Measurements from ENCODE around the gene SFXN2.
A peak's percentile ranks its signal among the peaks of the same experiment; 100 is the strongest.
"Not testable (repeated sequence)": the region's sequence is repeated elsewhere in the genome, so short reads cannot be mapped to it uniquely, and the experiment has no call there.

Gene SFXN2

GRCh38 chr10:102714621-102715455, at the start of gene SFXN2:
Gene SFXN2, plus strand, starts transcription at chr10:102714636. Its CDS starts 12,001 bp downstream, at chr10:102726637.
- peak; percentile 15 for DNase-seq (ENCODE audit: low read depth)

- DNase-seq (ENCODE audit: low read depth) = no peak
These were observed 48.4 kb upstream of the SFXN2 start for GRCh38 chr10:102665904-102666509.

- not testable (repeated sequence) for DNase-seq (ENCODE audit: low read depth)
These were observed 47.0 kb upstream of the SFXN2 start for GRCh38 chr10:102667411-102667810.

- DNase-seq (ENCODE audit: low read depth) = no peak
These were observed 45.9 kb upstream of the SFXN2 start for GRCh38 chr10:102668326-102669107.

- no peak for DNase-seq (ENCODE audit: low read depth)
These were observed 45.0 kb upstream of the SFXN2 start for GRCh38 chr10:102669206-102670064.

GRCh38 chr10:102670065-102670670, 44.3 kb upstream of the SFXN2 start:
- DNase-seq (ENCODE audit: low read depth) = no peak

- no peak for DNase-seq (ENCODE audit: low read depth)
These were observed 43.5 kb upstream of the SFXN2 start for GRCh38 chr10:102670871-102671434.

GRCh38 chr10:102673236-102673818, 41.1 kb upstream of the SFXN2 start:
- DNase-seq (ENCODE audit: low read depth) = no peak

- peak; percentile 52 for DNase-seq (ENCODE audit: low read depth)
These were observed 40.5 kb upstream of the SFXN2 start for GRCh38 chr10:102673819-102674511.

- DNase-seq (ENCODE audit: low read depth) = no peak
These were observed 39.9 kb upstream of the SFXN2 start for GRCh38 chr10:102674566-102674965.

GRCh38 chr10:102675011-102675665, 39.3 kb upstream of the SFXN2 start:
- no peak for DNase-seq (ENCODE audit: low read depth)

- DNase-seq (ENCODE audit: low read depth) = no peak
These were observed 38.5 kb upstream of the SFXN2 start for GRCh38 chr10:102675666-102676533.

- no peak for DNase-seq (ENCODE audit: low read depth)
These were observed 37.7 kb upstream of the SFXN2 start for GRCh38 chr10:102676534-102677315.

GRCh38 chr10:102677331-102678067, 36.9 kb upstream of the SFXN2 start:
- DNase-seq (ENCODE audit: low read depth) = no peak

GRCh38 chr10:102678068-102678400, 36.4 kb upstream of the SFXN2 start:
- no peak for DNase-seq (ENCODE audit: low read depth)

- no peak for DNase-seq (ENCODE audit: low read depth)
These were observed 35.6 kb upstream of the SFXN2 start for GRCh38 chr10:102678842-102679289.

GRCh38 chr10:102679596-102679995, 34.8 kb upstream of the SFXN2 start:
- no peak for DNase-seq (ENCODE audit: low read depth)

All from stimulated activated CD8-positive, alpha-beta memory T cell treated with anti-CD3 and anti-CD28 coated beads, Interleukin-12 subunit alpha, Interleukin-12 subunit beta, amount 100 ng/mL, for 1 hour (primary cell).